GM21360 (cell line): ENCODE data around the gene CYB5D1.

ENCODE experiments used
- ATAC-seq: cut with Tn5 transposase; IDR thresholded peaks from one replicate; pipeline ENCODE4 v1.9.1; 2021; ENCODE audit warnings: mild to moderate bottlenecking, moderate library complexity; ENCODE audit not compliant: unreplicated experiment

Gene CYB5D1

DNA sequence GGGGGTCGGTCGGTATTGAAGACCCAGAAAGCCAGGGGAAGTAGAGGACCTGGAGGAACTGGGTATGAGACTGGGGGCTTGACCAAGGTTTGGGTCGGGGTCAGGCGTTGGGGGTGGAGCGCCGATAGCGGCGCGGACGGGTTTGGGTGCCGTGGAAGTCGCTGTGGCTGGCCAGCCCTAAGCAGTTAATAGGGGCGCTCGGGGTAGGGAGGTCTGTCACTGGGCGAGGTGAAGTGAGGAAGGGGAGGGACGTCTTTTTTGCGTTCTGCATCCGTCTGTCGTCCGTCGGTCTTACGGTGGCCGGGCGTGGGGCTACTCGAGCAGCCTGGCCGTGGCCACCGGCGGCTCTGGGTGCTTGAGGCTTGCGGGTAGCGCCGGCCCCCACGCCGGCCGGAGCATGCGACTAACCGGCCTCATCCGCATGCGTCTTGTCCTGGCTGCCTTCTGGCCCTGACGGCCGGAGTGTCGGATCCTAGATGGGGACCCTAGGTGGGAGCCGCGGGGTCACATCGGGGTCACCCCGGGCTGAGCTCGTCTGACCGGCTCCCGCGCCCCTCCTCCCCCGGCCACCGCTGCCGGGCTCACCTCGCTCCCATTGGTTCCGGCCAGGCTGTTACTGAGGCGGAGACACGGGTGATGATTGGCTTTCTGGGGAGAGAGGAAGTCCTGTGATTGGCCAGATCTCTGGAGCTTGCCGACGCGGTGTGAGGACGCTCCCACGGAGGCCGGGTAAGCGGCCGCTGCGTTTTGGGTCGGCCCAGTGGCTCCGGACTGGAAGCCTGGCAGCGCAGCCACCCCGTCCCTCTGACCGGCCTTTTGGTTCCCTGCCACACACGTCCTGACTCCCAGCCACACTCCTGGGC is 13.3 kb upstream of the CYB5D1 start:
- peak; percentile 30 for ATAC-seq

GRCh38 chr17:7845359-7846062 is 12.3 kb upstream of the CYB5D1 start:
- no peak for ATAC-seq

DNA sequence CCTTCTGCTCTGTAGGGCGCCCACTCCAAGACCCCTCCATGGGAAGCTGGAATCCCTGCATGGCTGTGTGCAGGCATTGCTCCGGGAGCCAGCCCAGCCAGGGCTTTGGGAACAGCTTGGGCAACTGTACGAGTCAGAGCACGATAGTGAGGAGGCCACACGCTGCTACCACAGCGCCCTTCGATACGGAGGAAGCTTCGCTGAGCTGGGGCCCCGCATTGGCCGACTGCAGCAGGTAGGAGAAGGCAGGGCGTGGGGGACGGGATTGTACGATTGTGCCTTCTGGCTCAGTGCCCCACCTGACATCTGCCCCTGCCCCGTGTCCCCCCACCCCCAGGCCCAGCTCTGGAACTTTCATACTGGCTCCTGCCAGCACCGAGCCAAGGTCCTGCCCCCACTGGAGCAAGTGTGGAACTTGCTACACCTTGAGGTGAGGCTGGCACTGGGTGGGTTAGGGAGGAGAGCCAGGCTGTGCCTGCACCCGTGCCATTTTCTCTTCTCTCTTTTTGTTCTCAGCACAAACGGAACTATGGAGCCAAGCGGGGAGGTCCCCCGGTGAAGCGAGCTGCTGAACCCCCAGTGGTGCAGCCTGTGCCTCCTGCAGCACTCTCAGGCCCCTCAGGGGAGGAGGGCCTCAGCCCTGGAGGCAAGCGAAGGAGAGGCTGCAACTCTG is 11.6 kb upstream of the CYB5D1 start:
- no peak for ATAC-seq

- no peak for ATAC-seq
Measured at GRCh38 chr17:7846765-7847661, 10.8 kb upstream of the CYB5D1 start.

- ATAC-seq = no peak
Measured at GRCh38 chr17:7848131-7848579, 9.6 kb upstream of the CYB5D1 start.

GRCh38 chr17:7848739-7849129 is 9.1 kb upstream of the CYB5D1 start:
- ATAC-seq = no peak

DNA sequence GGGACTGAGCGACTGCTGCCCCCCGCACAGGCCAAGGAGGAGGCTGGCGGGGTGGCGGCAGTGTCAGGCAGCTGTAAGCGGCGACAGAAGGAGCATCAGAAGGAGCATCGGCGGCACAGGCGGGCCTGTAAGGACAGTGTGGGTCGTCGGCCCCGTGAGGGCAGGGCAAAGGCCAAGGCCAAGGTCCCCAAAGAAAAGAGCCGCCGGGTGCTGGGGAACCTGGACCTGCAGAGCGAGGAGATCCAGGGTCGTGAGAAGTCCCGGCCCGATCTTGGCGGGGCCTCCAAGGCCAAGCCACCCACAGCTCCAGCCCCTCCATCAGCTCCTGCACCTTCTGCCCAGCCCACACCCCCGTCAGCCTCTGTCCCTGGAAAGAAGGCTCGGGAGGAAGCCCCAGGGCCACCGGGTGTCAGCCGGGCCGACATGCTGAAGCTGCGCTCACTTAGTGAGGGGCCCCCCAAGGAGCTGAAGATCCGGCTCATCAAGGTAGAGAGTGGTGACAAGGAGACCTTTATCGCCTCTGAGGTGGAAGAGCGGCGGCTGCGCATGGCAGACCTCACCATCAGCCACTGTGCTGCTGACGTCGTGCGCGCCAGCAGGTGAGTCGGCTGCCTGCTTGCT is 8.6 kb upstream of the CYB5D1 start:
- ATAC-seq = no peak

DNA sequence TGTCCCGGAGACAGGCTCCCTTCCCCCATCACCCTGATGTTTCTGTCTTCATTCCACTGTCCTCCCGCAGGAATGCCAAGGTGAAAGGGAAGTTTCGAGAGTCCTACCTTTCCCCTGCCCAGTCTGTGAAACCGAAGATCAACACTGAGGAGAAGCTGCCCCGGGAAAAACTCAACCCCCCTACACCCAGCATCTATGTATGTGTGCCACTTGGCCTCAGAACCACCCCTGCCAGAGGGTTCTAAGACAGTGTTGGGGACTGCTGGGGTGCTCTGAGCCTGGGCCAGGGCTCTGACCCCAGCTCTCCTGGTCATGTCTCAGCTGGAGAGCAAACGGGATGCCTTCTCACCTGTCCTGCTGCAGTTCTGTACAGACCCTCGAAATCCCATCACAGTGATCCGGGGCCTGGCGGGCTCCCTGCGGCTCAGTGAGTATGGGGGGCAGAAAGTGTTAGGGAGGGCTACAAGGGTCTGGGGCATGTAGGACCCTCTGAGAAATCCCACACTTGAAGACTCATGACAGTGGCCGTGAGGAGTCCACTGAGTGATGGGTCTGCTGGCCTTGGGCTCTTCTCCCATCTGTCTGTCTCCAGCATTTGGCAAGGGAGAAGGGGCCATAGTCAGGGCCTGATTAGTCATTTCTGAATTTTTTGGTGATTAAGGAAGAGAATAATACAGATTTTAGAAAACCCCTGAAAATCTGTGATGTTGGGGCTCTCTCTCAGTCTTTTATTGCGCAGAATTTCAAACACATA is 7.9 kb upstream of the CYB5D1 start:
- ATAC-seq = no peak

- no peak for ATAC-seq
Measured at GRCh38 chr17:7850701-7851437, 6.9 kb upstream of the CYB5D1 start.

- peak; percentile 54 for ATAC-seq
Measured at GRCh38 chr17:7851438-7852261, 6.2 kb upstream of the CYB5D1 start.

DNA sequence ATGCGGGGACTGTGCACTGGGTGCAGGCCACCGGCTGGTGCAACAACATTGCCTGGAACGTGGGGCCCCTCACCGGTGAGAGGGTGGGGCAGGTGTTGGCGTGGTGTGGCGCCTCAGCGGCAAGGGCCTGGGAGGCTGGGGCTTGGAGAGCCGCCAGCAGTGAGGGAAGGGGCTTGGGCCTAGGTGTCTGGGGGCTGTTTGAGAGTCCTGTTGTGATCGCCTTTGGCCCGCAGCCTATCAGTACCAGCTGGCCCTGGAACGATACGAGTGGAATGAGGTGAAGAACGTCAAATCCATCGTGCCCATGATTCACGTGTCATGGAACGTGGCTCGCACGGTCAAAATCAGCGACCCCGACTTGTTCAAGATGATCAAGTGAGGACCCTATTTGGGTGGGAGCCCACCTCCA is 5.5 kb upstream of the CYB5D1 start:
- no peak for ATAC-seq

- no peak for ATAC-seq
Measured at GRCh38 chr17:7852919-7853690, 4.7 kb upstream of the CYB5D1 start.

DNA sequence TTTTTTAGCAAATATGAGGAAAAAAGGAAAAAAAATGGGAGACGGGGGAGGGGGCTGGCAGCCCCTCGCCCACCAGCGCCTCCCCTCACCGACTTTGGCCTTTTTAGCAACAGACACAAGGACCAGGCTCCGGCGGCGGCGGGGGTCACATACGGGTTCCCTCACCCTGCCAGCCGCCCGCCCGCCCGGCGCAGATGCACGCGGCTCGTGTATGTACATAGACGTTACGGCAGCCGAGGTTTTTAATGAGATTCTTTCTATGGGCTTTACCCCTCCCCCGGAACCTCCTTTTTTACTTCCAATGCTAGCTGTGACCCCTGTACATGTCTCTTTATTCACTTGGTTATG is 4.1 kb upstream of the CYB5D1 start:
- no peak for ATAC-seq

DNA sequence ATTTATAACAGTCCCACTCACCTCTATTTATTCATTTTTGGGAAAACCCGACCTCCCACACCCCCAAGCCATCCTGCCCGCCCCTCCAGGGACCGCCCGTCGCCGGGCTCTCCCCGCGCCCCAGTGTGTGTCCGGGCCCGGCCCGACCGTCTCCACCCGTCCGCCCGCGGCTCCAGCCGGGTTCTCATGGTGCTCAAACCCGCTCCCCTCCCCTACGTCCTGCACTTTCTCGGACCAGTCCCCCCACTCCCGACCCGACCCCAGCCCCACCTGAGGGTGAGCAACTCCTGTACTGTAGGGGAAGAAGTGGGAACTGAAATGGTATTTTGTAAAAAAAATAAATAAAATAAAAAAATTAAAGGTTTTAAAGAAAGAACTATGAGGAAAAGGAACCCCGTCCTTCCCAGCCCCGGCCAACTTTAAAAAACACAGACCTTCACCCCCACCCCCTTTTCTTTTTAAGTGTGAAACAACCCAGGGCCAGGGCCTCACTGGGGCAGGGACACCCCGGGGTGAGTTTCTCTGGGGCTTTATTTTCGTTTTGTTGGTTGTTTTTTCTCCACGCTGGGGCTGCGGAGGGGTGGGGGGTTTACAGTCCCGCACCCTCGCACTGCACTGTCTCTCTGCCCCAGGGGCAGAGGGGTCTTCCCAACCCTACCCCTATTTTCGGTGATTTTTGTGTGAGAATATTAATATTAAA is 3.6 kb upstream of the CYB5D1 start:
- ATAC-seq = no peak

DNA sequence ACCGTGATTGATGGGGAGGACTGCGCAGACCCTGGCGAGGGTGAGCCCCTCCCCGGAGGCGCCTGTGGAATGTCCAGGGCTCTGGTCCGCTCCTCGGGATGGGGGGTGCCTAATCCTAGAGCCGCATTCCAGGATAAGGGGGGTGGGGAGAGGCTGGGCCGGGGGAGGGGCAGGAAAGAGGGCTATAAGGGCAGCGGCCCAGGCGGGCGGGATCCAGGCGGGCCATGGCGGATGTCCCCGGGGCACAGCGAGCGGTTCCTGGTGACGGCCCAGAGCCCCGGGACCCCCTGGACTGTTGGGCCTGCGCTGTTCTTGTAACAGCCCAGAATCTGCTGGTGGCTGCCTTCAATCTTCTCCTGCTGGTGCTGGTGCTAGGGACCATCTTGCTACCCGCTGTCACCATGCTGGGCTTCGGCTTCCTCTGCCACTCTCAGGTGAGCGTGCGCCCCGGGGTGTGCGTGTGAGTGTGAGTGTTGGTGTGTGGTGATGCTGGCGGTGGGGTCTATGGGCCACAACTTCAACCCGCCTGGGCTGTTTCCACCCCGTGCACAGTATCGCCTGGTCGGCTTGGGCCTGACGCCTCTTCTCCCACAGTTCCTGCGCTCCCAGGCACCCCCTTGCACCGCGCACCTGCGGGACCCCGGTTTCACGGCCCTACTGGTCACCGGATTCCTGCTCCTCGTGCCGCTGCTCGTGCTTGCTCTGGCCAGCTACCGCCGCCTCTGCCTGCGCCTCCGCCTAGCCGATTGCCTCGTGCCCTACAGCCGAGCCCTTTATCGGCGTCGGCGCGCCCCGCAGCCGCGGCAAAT is 2.7 kb upstream of the CYB5D1 start, which contains the start of gene TMEM88:
Gene TMEM88 (plus strand): TSS at position 216 of the 809 bp plus-strand sequence. CDS start 9 bp downstream, at position 225.
- no peak for ATAC-seq

DNA sequence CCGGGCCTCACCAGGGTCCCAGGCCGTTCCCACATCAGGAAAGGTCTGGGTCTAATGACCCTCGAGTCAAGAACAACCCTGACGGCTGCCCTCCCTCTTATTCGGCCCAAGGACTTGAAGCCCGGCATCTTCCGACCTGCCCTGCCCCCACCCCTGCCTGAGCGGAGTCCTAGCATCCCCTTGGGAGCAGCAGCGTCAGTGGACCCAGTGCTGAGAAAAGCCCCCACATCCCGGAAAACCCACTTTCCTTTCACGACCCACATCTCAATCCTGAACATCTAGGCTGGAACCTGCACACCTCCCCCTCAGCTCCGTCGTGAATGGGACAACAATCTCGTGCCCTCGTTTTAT is 2.2 kb upstream of the CYB5D1 start:
- no peak for ATAC-seq
